Tibial artery (tissue), 4 donors: Measurements from ENCODE around the gene AKAP5.

Experiments
- DNase-seq, 2 donors: peaks; one replicate each; pipeline ENCODE4 v3.0.0-alpha.2; 2019
- H3K27ac ChIP-seq, 2 donors: fragments of 200-600 bp; sonication (generic) in 1 of 2; 1 replicate in 1 of 2; 2 replicates in 1 of 2; pipeline ENCODE4 v1.5.1; 2018 to 2019; ENCODE audit warnings: mild to moderate bottlenecking in 1 of 2
- H3K27me3 ChIP-seq, 2 donors: fragments of 200-600 bp; sonication (generic) in 1 of 2; one replicate each; pipeline versions ENCODE4 v1.5.1 to v1.6.0; 2016 to 2019
- H3K36me3 ChIP-seq, 3 donors: fragments of 200-600 bp; sonication (generic) in 2 of 3; one replicate each; pipeline ENCODE4 v1.5.1; 2016 to 2019; ENCODE audit warnings: mild to moderate bottlenecking in 2 of 3
- H3K4me1 ChIP-seq, 4 donors: fragments of 200-600 bp; sonication (generic) in 2 of 4; 1 replicate in 3 of 4; 2 replicates in 1 of 4; pipeline ENCODE4 v1.5.1; 2016 to 2019
- H3K4me3 ChIP-seq, 2 donors: fragments of 200-600 bp; sonication (generic) in 1 of 2; 1 replicate in 1 of 2; 2 replicates in 1 of 2; pipeline ENCODE4 v1.5.1; 2018 to 2019; ENCODE audit warnings: mild to moderate bottlenecking in 2 of 2
- H3K9me3 ChIP-seq, 3 donors: fragments of 200-600 bp; sonication (generic) in 1 of 3; one replicate each; pipeline ENCODE4 v1.5.1; 2016 to 2019
- intact Hi-C: fragments of 100-400 bp; cut with DNase I; formaldehyde crosslinking; loops from one replicate; pipeline ENCODE4 v1.15.0; 2023; ENCODE audit warnings: low total_unique reads
- TF ChIP-seq, protein P1 (sequence below), 2 experiments: fragments of 200-600 bp in 1 of 2; fragments of 450-650 bp in 1 of 2; IDR thresholded peaks; one replicate each; pipeline ENCODE4 v1.5.1; 2017 to 2019; ENCODE audit warnings: antibody characterized with exemption in 2 of 2, mild to moderate bottlenecking in 1 of 2, moderate library complexity in 1 of 2

The AKAP5 gene

DNA sequence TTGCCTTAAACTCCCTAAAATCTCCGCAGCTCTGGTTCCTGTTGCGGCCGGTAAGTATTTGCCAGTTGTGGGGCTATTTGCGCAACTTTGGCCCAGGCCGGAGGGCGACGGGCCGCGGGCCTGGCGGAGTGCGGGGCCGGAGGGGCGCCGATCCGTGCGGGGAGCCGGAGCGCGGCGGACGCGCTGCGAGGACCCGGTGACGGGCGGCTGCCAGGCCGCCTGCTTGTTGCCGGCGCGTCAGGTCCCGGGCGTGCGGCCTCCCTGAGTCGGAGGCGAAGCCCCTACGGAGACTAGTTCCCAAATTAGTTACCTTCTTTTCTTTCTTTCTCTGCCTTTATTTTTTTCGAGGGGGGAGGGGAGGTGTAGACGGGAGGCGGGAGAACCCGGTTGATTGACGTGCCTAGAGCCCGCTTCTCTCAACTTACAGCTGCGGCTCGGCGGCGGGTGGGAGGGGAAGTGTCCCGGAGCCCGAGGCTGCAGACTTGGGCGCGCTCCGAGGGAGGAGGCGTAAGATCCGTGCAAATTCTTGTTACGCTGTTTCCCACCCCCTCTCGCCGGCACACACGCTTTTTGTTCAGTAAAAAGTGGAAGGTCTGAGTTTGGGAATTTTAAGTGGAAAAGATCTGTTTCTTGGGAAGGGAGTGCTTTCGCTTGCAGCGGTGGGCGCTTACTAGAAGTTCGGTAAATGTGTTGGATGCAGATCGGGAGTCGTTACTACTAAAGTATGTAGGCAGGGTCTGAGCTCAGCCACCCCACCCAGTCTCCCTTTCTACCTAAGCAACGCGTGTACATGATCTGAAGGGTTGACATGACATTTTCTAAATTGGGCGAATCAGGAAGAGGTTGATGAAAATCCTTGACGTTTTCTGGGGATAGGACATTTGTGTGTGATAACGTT is 39.8 kb downstream of the AKAP5 start:
- DNase-seq = peak; percentile 91 to 95
- Histone ChIP-seq H3K9me3 (no peaks in the 10 kb centered on the region), H3K4me1 (peaks cover 0 to 62% (median 35%) of the 10 kb centered on the region in 4 donors), H3K27me3 (no peaks in the 10 kb centered on the region), H3K4me3 (peak overlapping the region; percentile 68 to 92), H3K36me3 (no peaks in the 10 kb centered on the region), H3K27ac (peak overlapping the region; percentile 95 to 98)
- TF ChIP-seq, protein P1, sequence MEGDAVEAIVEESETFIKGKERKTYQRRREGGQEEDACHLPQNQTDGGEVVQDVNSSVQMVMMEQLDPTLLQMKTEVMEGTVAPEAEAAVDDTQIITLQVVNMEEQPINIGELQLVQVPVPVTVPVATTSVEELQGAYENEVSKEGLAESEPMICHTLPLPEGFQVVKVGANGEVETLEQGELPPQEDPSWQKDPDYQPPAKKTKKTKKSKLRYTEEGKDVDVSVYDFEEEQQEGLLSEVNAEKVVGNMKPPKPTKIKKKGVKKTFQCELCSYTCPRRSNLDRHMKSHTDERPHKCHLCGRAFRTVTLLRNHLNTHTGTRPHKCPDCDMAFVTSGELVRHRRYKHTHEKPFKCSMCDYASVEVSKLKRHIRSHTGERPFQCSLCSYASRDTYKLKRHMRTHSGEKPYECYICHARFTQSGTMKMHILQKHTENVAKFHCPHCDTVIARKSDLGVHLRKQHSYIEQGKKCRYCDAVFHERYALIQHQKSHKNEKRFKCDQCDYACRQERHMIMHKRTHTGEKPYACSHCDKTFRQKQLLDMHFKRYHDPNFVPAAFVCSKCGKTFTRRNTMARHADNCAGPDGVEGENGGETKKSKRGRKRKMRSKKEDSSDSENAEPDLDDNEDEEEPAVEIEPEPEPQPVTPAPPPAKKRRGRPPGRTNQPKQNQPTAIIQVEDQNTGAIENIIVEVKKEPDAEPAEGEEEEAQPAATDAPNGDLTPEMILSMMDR (IDR thresholded peaks at IDR 0.05) = no peak
- intact Hi-C loops = loop anchor here (5.0 kb wide), 1 partner anchor 257 kb away; no protein-coding TSS in a partner anchor

DNA sequence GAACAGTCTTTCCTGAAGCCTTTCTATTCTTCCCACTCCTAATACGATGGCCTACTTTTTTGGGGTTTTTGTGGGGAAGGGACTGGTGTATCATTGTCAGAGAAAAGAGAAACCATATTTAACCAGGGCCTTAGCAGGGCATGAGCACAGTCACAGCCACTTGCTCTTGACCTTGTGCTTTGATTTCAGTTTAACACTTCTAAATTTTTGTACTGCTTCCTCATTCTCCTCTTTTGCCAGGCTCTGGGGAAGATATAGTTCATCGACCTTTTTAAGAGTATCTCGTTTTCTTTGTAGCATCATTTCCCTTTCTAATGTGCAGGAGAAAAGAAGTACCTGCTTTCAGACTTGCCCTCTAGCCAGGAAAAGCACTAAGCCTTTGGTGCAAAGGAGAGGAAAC is 41.4 kb downstream of the AKAP5 start:
- TF ChIP-seq, protein P1 (IDR thresholded peaks at IDR 0.05) = no peak
- H3K27me3 ChIP-seq = no peaks in the 10 kb centered on the region
- peak overlapping the region; percentile 68 to 92 for H3K4me3 ChIP-seq
- no peaks in the 10 kb centered on the region for H3K9me3 ChIP-seq
- H3K27ac ChIP-seq = peak overlapping the region in 1 of 2 donors; percentile 98
- DNase-seq = no peak
- no peaks in the 10 kb centered on the region for H3K36me3 ChIP-seq
- H3K4me1 ChIP-seq = peaks cover 0 to 62% (median 31%) of the 10 kb centered on the region in 4 donors
- intact Hi-C loops = no loop called here

DNA sequence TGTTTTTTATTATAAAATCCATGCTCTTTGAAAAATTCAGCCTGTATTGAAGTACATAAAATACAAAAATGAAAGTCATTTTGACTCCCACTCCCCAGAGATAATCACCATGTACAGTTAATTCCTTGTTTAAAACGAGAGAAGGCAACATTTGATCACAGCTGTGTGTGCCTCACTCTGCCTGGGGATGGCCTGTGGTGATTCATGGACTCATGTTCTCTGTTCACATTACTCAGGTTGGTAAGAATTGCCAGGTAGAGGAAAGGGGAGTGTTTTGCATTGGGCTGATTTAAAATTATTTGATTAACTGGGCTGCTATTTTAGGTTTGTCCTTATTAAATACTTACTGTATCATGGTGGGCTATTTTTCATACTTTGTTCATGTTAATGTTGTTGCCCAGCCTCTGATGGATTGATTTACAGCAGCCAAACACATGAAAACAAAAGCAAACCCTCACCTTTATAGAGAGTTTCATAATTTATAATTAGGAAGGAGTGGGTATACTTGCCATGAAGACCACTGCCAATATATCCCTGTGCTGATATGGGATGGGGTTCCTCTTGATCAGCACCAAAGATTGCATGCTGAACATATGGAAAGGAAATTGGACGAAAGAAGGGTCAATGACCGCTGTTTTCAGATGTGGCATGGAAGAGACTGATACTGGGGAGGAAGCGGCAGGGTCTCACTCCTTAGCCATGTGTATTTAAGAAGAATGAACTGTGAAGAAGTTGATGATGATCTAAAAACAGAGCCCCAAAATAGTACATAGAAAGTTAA is 42.3 kb downstream of the AKAP5 start:
- intact Hi-C loops = no loop called here
- DNase-seq = no peak

DNA sequence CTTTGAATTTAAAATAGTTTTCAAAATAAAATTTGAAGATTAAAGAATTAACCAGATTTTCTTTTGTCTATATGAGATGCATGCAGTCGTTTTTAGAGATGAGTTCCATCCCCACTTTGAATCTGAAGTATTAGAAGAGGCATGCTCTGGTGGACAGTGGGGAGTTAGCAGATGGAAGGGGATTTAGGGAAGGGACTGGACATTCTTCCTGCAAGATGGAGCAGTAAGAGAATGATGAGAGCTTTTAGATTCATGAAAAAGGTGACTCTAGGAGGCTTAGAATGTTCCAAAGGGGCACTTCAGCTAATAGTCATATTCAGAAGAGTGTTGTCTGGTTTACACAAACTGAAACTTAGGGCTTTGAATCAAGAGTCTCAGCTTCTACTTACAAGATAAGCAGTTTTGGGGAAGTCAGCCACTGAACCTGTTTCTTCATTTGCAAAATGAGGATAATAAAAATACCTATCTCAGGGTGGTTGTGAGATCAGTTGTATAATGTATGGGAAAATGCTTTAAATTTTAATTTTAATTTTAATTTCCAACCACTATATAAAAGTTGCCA is 43.0 kb downstream of the AKAP5 start:
- intact Hi-C loops = no loop called here
- Histone ChIP-seq H3K27ac (no peak overlapping the region), H3K27me3 (no peaks in the 10 kb centered on the region), H3K4me3 (no peak overlapping the region), H3K4me1 (peaks cover 0 to 67% (median 26%) of the 10 kb centered on the region in 4 donors), H3K9me3 (no peaks in the 10 kb centered on the region), H3K36me3 (no peaks in the 10 kb centered on the region)
- TF ChIP-seq, protein P1 (IDR thresholded peaks at IDR 0.05) = no peak
- DNase-seq = no peak

More for the DNA sequence above, 42.3 kb downstream of the AKAP5 start:
- no peaks in the 10 kb centered on the region for H3K9me3 ChIP-seq
- H3K36me3 ChIP-seq = no peaks in the 10 kb centered on the region
- no peak overlapping the region for H3K27ac ChIP-seq
- peaks cover 0 to 62% (median 26%) of the 10 kb centered on the region in 4 donors for H3K4me1 ChIP-seq
- no peaks in the 10 kb centered on the region for H3K27me3 ChIP-seq
- TF ChIP-seq, protein P1 (IDR thresholded peaks at IDR 0.05) = no peak
- no peak overlapping the region for H3K4me3 ChIP-seq

DNA sequence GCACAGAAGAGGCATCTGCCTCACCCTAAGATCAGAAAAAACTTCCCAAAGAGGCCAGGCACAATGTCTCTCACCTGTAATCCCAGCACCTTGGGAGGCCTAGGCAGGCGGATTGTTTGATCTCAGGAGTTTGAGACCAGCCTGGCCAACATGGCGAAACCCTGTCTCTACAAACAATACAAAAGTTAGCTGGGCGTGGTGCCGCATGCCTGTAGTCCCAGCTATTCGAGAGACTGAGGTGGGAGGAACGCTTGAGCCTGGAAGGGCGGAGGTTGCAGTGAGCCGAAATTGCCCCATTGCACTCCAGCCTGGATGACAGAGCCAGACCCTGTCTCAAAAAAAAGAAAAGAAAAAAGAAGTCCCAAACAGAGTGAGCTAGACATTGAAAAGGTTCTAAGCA is 43.7 kb downstream of the AKAP5 start:
- Histone ChIP-seq H3K27ac (no peak overlapping the region), H3K9me3 (no peaks in the 10 kb centered on the region), H3K4me1 (peaks cover 0 to 74% (median 26%) of the 10 kb centered on the region in 4 donors), H3K4me3 (no peak overlapping the region), H3K36me3 (no peaks in the 10 kb centered on the region), H3K27me3 (no peaks in the 10 kb centered on the region)
- TF ChIP-seq, protein P1 (IDR thresholded peaks at IDR 0.05) = no peak
- DNase-seq = no peak
- intact Hi-C loops = no loop called here
